HEK293 (cell line): ENCODE data around the gene ITIH3.

ENCODE experiments used
- CTCF ChIA-PET: fragments of 350-600 bp; formaldehyde crosslinking; extraction: SDS; loops from one replicate; lab custom pipeline; 2021; ENCODE audit warnings: antibody characterized with exemption; lab: Yijun Ruan, JAX
- POLR2A ChIA-PET: fragments of 300-600 bp; formaldehyde crosslinking; extraction: SDS; loops from one replicate; lab custom pipeline; 2020; ENCODE audit warnings: antibody characterized with exemption, inconsistent platforms; lab: Yijun Ruan, JAX
- H3K27ac ChIP-seq: fragments of 200-500 bp; sonication (Bioruptor generic); 2 replicates; pipeline ENCODE4 v1.5.1; 2014; ENCODE audit warnings: low read depth, low read length, control low read depth, inconsistent platforms; ENCODE audit errors: extremely low read depth
- H3K36me3 ChIP-seq, 2 experiments: fragments of 200-500 bp in 1 of 2; sonication (Bioruptor generic) in 1 of 2; 1 replicate in 1 of 2; 2 replicates in 1 of 2; pipeline ENCODE4 v1.5.1; 2014 to 2017; ENCODE audit warnings: inconsistent platforms in 2 of 2, low read length in 2 of 2; ENCODE audit not compliant: control insufficient read depth in 2 of 2, insufficient read depth in 1 of 2
- H3K4me1 ChIP-seq: fragments of 200-500 bp; sonication (Bioruptor generic); 2 replicates; pipeline ENCODE4 v1.5.1; 2014; ENCODE audit warnings: mild to moderate bottlenecking, low read length, inconsistent platforms; ENCODE audit not compliant: control insufficient read depth, insufficient read depth
- H3K4me3 ChIP-seq: 2 replicates; pipeline ENCODE4 v1.5.1; 2011; ENCODE audit warnings: low read depth, mild to moderate bottlenecking, control low read depth, low read length, moderate library complexity
- H3K9me3 ChIP-seq: fragments of 200-500 bp; sonication (Bioruptor generic); 2 replicates; pipeline ENCODE4 v1.5.1; 2014; ENCODE audit warnings: low read depth, low read length, inconsistent platforms; ENCODE audit not compliant: control insufficient read depth, insufficient read depth
- CTCF ChIP-seq: fragments of 450-650 bp; formaldehyde crosslinking; IDR thresholded peaks from 2 replicates; pipeline ENCODE4 v1.5.1; 2016; ENCODE audit warnings: missing biosample characterization, missing genetic modification characterization
- GLIS1 ChIP-seq: fragments of 450-650 bp; formaldehyde crosslinking; IDR thresholded peaks from 2 replicates; pipeline ENCODE4 v1.5.1; 2016; ENCODE audit warnings: missing biosample characterization, missing genetic modification characterization
- KLF8 ChIP-seq: fragments of 450-650 bp; formaldehyde crosslinking; IDR thresholded peaks from 2 replicates; pipeline ENCODE4 v1.5.1; 2016; ENCODE audit warnings: missing biosample characterization, missing genetic modification characterization
- PRDM10 ChIP-seq: fragments of 450-650 bp; formaldehyde crosslinking; IDR thresholded peaks from 2 replicates; pipeline ENCODE4 v1.5.1; 2016; ENCODE audit warnings: missing biosample characterization, missing genetic modification characterization
- SCRT2 ChIP-seq: fragments of 450-650 bp; formaldehyde crosslinking; IDR thresholded peaks from 2 replicates; pipeline ENCODE4 v1.5.1; 2016; ENCODE audit warnings: missing biosample characterization, missing genetic modification characterization
- TRIM28 ChIP-seq: IDR thresholded peaks from 2 replicates; pipeline ENCODE4 v1.6.1; 2011; ENCODE audit warnings: low read length, control low read depth, borderline replicate concordance
- ZBTB44 ChIP-seq: fragments of 450-650 bp; IDR thresholded peaks from 2 replicates; pipeline ENCODE4 v1.5.1; 2018; ENCODE audit warnings: missing biosample characterization, mild to moderate bottlenecking, missing genetic modification characterization
- ZBTB7A ChIP-seq: fragments of 450-650 bp; formaldehyde crosslinking; IDR thresholded peaks from 2 replicates; pipeline ENCODE4 v1.5.1; 2016; ENCODE audit warnings: low read depth, missing biosample characterization, missing genetic modification characterization
- ZFP69B ChIP-seq: fragments of 450-650 bp; formaldehyde crosslinking; IDR thresholded peaks from 2 replicates; pipeline ENCODE4 v1.5.1; 2016; ENCODE audit warnings: missing biosample characterization, missing genetic modification characterization
- ZIC2 ChIP-seq: fragments of 450-650 bp; formaldehyde crosslinking; IDR thresholded peaks from 2 replicates; pipeline ENCODE4 v1.5.1; 2016; ENCODE audit warnings: missing biosample characterization, missing genetic modification characterization
- ZNF138 ChIP-seq: fragments of 450-650 bp; formaldehyde crosslinking; IDR thresholded peaks from 2 replicates; pipeline ENCODE4 v1.5.1; 2016; ENCODE audit warnings: missing biosample characterization, missing genetic modification characterization, borderline replicate concordance
- ZNF18 ChIP-seq: fragments of 450-650 bp; formaldehyde crosslinking; IDR thresholded peaks from 2 replicates; pipeline ENCODE4 v1.5.1; 2016; ENCODE audit warnings: missing biosample characterization, missing genetic modification characterization
- ZNF239 ChIP-seq: fragments of 450-650 bp; formaldehyde crosslinking; IDR thresholded peaks from 2 replicates; pipeline ENCODE4 v1.5.1; 2016; ENCODE audit warnings: missing biosample characterization, missing genetic modification characterization
- ZNF266 ChIP-seq: fragments of 450-650 bp; formaldehyde crosslinking; IDR thresholded peaks from 2 replicates; pipeline ENCODE4 v1.5.1; 2016; ENCODE audit warnings: missing biosample characterization, missing genetic modification characterization, low read depth
- ZNF341 ChIP-seq: fragments of 450-650 bp; formaldehyde crosslinking; IDR thresholded peaks from 2 replicates; pipeline ENCODE4; 2016; ENCODE audit warnings: low read depth, missing biosample characterization, missing genetic modification characterization
- ZNF362 ChIP-seq: fragments of 450-650 bp; formaldehyde crosslinking; IDR thresholded peaks from 2 replicates; pipeline ENCODE4 v1.5.1; 2016; ENCODE audit warnings: missing biosample characterization, missing genetic modification characterization
- ZNF398 ChIP-seq: fragments of 450-650 bp; formaldehyde crosslinking; IDR thresholded peaks from 2 replicates; pipeline ENCODE4 v1.5.1; 2017; ENCODE audit warnings: missing biosample characterization, missing genetic modification characterization
- ZNF558 ChIP-seq: fragments of 450-650 bp; formaldehyde crosslinking; IDR thresholded peaks from 2 replicates; pipeline ENCODE4 v1.5.1; 2016; ENCODE audit warnings: missing biosample characterization, missing genetic modification characterization
- ZNF623 ChIP-seq: fragments of 450-650 bp; formaldehyde crosslinking; IDR thresholded peaks from 2 replicates; pipeline ENCODE4 v1.5.1; 2016; ENCODE audit warnings: missing biosample characterization, missing genetic modification characterization
- ZNF626 ChIP-seq: fragments of 450-650 bp; sonication (Bioruptor Pico); formaldehyde crosslinking; IDR thresholded peaks from 2 replicates; pipeline ENCODE4 v1.5.1; 2018; ENCODE audit warnings: missing biosample characterization, missing genetic modification characterization, inconsistent platforms
- ZNF654 ChIP-seq: fragments of 450-650 bp; formaldehyde crosslinking; IDR thresholded peaks from 2 replicates; pipeline ENCODE4 v1.5.1; 2016; ENCODE audit warnings: low read depth, missing biosample characterization, missing genetic modification characterization

Gene ITIH3

GRCh38 chr3:52819936-52820335 is 25.3 kb downstream of the ITIH3 start (continued):
- TF ChIP-seq ZBTB44 (tag by site-specific recombination) (peak; percentile 68; the same call in 1 of the 2 replicates), ZNF138 (tag by site-specific recombination) (no peak), ZNF398 (tag by site-specific recombination) (no peak)

- Histone ChIP-seq H3K4me1 (no peaks in the 10 kb centered on the region), H3K4me3 (no peak overlapping the region), H3K9me3 (no peaks in the 10 kb centered on the region), H3K27ac (no peak overlapping the region), H3K36me3 (peaks cover 0 to 4% of the 10 kb centered on the region in 2 experiments; a peak in 1 of 3 replicates)
- ChIA-PET CTCF (interaction anchor here (0.5 to 2.0 kb wide), 13 partner anchors 9 to 1283 kb away, joined by 3 to 8 read pairs (median 4); partner anchors contain the start of gene MUSTN1), POLR2A (no interaction called here)
- TF ChIP-seq ZNF623 (no peak), ZFP69B (no peak), ZNF362 (tag by site-specific recombination) (no peak), ZNF239 (no peak), ZNF558 (tag by site-specific recombination) (no peak), TRIM28 (peak; percentile 43; the same call in 1 of the 2 replicates), ZBTB7A (tag by site-specific recombination) (no peak), GLIS1 (tag by site-specific recombination) (no peak), ZNF341 (tag by site-specific recombination) (no peak), ZNF266 (tag by site-specific recombination) (no peak), CTCF (tag by site-specific recombination) (peak; percentile 37; the same call in 1 of the 2 replicates), SCRT2 (no peak), ZNF626 (no peak)
These were observed 26.1 kb downstream of the ITIH3 start for GRCh38 chr3:52820736-52821135.

- no peaks in the 10 kb centered on the region for H3K4me1 ChIP-seq
- POLR2A ChIA-PET = no interaction called here
- peaks cover 0 to 4% of the 10 kb centered on the region in 2 experiments; a peak in 1 of 3 replicates for H3K36me3 ChIP-seq
- no peaks in the 10 kb centered on the region for H3K9me3 ChIP-seq
- CTCF ChIA-PET = interaction anchor here (0.6 to 2.0 kb wide), 5 partner anchors 8 to 1167 kb away, joined by 3 to 6 read pairs (median 5); partner anchors contain the start of gene ITIH4
- no peak overlapping the region for H3K4me3 ChIP-seq
- H3K27ac ChIP-seq = no peak overlapping the region
- peak; percentile 27; the same call in 1 of the 2 replicates for TF ChIP-seq ZIC2 (tag by site-specific recombination)
- TF ChIP-seq ZNF654 (tag by site-specific recombination) = no peak
- TF ChIP-seq PRDM10 (tag by site-specific recombination) = peak; percentile 59; the same call in 1 of the 2 replicates
- TF ChIP-seq KLF8 (tag by site-specific recombination) = no peak
- 0 out of 2 replicates have a peak, but pooled peaks have one; percentile 23 for TF ChIP-seq GLIS1 (tag by site-specific recombination)
- 0 out of 2 replicates have a peak, but pooled peaks have one; percentile 6 for TF ChIP-seq ZNF18
These were observed 27.8 kb downstream of the ITIH3 start for GRCh38 chr3:52822363-52822762.
